LNCAP (cell line): Measurements from ENCODE around the gene MXD1.

Experiments used
- TF ChIP-seq, protein P1 (sequence below): fragments of 450-650 bp; IDR thresholded peaks from 2 replicates; pipeline ENCODE4 v1.5.1; 2017; ENCODE audit warnings: mild to moderate bottlenecking

MXD1 gene

DNA sequence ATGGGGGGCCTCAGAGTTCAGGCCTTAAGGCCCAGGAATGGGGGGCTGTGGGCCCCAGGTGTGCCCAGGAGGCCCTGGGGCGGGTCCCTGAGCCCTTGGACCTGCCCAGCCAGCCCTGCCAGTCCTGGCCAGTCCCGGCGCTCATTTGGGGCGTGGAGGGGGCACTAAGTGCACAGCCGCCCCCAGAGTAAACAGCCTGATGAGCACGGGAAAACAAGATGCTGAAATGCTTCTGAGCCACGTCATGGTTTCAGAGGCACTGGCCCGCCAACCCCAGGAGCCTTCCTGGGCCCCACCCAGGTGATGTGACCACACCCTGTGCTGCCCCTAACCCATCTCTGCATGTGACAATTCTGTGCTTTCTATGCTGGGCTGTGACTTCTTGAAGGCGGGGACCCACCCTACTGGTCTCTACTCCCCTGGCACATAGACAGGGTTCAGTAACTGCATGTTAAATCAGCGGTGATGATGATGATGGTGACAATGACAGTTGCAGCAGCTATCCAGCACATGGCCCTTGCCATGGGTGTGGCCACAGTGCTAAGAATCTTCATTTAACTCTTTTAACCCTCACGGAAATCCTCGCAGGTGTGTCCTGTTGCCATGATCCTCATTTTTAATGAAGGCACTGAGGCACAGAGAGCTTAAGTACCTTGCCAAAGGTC lies 74.7 kb downstream of the MXD1 start:
- TF ChIP-seq, protein P1, sequence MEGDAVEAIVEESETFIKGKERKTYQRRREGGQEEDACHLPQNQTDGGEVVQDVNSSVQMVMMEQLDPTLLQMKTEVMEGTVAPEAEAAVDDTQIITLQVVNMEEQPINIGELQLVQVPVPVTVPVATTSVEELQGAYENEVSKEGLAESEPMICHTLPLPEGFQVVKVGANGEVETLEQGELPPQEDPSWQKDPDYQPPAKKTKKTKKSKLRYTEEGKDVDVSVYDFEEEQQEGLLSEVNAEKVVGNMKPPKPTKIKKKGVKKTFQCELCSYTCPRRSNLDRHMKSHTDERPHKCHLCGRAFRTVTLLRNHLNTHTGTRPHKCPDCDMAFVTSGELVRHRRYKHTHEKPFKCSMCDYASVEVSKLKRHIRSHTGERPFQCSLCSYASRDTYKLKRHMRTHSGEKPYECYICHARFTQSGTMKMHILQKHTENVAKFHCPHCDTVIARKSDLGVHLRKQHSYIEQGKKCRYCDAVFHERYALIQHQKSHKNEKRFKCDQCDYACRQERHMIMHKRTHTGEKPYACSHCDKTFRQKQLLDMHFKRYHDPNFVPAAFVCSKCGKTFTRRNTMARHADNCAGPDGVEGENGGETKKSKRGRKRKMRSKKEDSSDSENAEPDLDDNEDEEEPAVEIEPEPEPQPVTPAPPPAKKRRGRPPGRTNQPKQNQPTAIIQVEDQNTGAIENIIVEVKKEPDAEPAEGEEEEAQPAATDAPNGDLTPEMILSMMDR = no peak
